HG02588 (cell line): ENCODE results near the gene YJEFN3.

Source experiments
- ATAC-seq: cut with Tn5 transposase; IDR thresholded peaks from one replicate; pipeline ENCODE4 v1.9.1; 2021; ENCODE audit warnings: mild to moderate bottlenecking, moderate library complexity; ENCODE audit not compliant: unreplicated experiment

The YJEFN3 gene

DNA sequence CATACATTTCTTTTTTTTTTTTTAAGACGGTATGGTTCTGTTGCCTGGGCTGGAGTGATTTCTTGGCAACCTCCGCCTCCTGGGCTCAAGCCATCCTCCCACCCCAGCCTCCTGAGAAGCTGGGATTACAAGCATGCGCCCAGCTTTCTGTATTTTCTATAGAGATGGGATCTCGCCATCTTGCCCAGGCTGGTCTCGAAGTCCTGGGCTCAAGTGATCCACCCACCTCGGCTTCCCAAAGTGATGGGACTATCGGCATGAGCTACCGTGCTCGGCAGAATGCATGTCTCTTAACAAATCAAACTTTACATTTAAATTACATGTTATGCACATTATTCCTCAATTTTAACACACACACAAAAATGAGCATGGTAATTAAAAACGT, 11.5 kb upstream of the YJEFN3 start:
- ATAC-seq = no peak

DNA sequence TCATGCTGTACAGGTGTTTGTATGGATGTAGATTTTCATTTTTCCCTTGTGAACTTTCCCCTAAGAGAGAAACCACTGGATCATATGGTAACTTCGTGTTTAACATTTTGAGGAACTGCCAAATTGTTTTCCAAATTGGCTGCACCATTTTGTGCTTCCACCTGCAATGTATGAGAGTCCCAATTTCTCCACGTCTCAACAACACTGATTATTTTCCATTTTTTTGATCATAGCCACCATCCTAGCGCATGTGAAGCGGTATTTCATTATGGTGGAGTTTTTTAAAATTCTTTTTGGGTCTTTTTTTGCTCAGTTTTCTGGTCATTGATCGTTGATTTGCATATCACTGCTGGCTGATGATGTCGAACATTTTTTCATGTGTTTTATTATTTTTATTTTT, 7.7 kb upstream of the YJEFN3 start:
- ATAC-seq = no peak

DNA sequence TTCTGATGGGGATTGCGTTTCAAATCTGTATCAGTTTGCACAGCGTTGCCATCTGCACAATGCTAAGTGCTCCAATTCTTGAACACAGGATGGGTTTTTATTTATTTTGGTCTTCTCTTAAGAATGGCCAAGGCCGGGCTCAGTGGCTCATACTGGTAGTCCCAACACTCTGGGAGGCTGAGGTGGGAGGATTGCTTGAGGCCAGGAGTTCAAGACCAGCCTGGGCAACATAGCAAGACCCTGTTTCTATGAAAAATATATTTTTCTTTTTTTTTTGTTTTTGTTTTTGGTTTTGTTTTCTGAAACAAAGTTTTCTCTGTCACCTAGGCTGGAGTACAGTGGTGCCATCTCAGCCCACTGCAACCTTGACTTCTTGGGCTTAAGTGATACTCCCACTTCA, 5.5 kb upstream of the YJEFN3 start:
- no peak for ATAC-seq

DNA sequence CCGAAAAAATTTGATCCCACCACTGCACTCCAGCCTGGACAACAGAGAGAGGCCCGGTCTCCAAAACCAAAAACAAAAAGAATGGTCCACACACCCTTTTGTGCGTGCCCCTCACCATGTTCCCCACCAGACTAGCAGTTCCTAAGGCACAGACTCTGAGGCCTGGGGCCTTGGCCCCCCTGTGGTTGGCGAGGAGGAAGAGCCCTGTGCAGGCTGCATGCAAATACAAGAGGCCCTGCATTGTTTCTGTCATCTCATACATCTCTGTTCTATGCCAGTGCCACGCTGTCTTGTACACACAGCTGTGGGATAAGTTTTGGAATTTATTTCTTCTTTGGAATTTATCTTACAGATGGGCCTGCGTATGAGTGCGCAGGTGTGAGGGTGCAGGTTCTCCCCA, 4.7 kb upstream of the YJEFN3 start:
- no peak for ATAC-seq

DNA sequence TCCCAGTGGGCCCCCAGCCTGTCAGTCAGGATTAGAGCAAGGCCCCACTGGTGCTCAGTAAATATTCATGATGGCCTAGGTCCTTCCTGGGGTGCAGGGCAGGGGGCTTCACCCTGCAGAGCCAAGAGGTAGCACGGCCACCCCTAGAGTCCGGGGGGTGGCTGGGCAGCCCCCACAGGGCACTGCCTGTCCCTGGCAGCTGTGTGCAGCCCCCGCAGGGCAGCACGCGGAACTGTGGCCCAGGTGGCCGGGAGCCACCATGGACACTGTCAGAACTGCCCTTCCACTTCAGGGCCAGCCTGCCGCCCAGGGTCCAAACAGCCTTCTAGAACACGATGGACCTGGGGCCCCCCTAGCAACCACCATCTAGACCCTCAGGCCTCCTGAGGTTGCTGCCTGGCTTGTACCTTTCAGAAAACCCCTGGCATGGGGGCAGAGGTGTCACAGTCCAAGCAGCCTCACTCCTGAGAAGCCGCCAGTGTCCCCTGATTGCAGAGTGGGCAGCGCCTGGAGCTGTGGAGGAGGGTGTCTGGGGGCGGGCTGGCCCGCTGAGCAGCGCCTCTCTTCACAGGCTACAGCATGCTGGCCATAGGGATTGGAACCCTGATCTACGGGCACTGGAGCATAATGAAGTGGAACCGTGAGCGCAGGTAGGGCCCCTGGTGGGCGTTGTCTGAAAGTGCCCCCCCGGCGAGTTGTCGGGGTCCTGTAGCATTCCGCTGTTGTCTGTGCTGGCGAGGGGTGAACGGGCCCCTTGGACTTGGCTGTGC, 2.9 kb upstream of the YJEFN3 start:
- no peak for ATAC-seq

DNA sequence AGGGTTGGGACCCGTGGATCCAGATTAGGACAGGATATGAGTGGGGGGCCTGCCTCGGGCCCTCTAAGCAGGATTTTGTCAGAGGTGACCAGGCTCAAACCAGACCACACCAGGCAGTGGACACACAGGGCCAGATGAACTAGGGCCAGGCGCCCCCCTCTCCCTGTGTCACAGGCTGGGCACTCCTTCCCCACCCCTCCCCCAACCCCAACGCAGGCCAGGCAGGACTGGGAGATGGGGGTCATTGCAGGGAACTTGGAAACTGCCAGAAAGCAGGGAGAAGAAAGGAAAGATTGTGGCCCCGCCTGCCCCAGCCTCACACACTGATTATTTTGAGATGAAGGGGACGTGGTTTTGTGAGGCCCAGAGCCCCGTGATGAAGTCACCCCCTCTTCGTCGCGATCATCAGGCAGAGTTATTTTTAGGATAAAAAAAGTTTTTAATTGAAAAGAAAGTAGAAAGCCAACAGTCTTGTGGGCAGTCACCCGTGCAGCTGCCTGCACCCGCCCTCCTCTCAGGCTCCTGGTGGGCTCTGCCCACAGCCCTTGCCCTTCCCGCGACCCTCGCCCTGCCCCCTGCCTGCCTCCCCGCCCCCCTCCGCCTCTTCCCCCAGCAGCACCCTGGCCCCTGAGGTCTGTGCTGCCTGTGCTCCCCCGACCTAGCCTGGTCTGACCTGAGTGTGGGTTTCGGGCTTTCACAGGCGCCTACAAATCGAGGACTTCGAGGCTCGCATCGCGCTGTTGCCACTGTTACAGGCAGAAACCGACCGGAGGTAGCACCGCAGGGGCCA, 1.9 kb upstream of the YJEFN3 start:
- ATAC-seq = no peak

DNA sequence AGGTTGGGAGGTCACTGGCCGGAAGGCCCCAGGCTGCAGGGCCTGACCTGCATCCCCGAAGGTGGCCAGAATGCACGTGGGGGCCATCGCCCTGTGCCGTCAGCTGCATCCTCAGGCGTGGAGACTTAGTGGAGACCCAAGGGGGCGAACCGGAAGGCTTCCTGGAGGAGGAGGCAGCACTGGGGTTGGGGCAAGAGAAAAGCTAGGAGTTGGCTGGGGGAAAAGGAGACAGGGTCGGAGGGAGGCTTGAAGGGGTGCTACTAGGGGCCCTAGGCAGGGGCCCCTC, 1.4 kb upstream of the YJEFN3 start:
- ATAC-seq = no peak

DNA sequence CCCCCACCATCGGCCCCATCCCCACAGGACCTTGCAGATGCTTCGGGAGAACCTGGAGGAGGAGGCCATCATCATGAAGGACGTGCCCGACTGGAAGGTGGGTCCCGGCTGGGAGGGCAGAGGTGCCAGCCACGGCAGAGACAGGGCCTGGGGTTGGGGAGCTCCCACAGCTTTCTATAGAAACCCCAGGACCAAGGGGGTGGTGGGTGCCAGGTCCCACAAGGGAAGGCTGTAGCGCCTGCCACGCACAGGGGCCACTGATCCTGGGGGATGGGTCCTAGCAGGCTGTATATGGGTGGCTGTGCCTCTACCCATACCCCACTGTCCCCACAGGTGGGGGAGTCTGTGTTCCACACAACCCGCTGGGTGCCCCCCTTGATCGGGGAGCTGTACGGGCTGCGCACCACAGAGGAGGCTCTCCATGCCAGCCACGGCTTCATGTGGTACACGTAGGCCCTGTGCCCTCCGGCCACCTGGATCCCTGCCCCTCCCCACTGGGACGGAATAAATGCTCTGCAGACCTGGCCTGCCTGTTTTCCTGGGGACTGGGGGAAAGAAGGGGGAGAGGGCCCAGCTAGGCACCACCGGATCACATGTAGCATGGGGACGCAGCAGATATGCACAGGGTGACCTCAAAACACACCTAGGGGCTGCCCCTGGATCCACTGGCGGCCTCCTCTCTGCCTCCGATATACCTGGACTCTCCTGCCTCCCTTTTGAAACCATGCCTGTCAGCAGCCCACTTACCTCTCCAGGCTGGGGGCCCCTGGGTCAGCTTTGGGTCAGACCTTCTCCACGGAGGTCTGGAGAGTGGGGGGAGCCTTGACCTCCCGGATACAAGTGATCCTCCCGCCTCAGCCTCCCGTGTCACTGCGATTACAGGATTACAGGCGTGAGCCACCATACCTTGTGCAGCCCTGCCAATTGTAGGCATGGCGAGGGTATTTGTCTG, 761 bp upstream of the YJEFN3 start:
- no peak for ATAC-seq

DNA sequence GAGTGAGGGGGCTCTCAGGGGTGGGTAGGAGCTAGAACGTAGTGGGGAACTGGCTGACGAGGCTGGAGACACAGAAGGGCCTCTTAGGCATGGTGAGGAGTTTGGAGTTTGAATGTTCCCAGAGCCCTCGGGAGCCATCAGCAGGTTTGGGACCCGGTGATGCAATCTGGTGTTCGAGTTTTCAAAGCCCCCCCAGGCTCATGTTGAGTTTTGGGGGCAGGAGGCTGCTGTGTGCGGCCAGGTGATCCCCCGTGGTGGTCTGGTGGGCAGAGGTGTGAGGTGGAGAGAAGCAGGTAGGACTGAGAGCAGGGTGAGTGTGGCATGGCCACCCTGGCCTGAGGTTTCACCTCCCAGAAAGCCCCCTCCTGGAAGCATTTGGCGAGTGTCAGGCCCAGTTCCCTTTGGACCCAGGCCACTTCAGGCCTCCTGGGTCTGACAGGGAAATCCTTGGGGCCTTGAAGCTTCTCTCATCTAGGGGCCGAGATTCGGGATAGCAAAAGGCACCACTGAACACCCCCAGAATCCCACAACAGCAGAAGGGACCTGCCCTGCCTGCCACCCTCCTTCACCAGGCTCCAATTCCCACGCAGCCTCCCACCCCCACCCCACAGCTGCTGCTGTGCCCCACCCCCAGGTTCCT, 1.2 kb downstream of the YJEFN3 start:
- ATAC-seq = no peak

DNA sequence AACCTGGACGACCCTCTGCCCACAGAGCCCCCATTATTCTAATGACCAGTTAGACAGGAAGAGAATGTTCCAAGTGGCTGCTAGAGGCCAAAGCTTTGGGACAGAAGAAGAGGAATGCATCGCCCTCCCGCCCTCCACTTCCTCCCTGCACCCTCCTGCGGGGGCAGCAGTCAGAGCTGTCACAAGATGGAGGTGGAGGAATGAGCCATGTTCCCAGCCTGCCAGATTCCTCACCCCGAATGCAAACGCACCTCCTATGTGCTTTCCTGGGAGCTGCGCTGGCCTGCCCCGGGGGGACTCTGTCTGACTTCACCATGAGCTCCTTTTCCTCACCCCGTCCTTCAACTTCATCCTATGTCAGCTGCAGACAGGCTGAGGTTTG, 1.7 kb downstream of the YJEFN3 start:
- no peak for ATAC-seq

DNA sequence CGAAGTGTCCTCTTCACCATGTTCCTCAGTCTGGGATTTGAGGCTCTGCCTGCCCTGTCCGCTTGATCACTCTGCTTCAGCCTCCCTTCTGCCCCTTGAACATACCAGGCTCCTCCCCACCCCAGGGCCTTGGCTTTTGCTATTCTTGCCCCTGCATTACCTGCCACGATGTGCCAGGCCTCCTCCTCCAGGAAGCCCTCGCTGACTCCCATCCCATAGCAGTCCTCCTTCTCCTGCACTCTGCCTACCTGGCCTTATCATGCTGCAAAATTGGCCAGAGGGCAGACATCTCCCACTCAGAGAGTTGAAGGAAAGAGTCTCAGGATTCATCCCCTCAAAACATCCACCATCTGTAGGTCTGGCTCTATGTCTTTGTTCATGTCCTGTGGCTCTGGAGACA, 2.2 kb downstream of the YJEFN3 start:
- no peak for ATAC-seq

DNA sequence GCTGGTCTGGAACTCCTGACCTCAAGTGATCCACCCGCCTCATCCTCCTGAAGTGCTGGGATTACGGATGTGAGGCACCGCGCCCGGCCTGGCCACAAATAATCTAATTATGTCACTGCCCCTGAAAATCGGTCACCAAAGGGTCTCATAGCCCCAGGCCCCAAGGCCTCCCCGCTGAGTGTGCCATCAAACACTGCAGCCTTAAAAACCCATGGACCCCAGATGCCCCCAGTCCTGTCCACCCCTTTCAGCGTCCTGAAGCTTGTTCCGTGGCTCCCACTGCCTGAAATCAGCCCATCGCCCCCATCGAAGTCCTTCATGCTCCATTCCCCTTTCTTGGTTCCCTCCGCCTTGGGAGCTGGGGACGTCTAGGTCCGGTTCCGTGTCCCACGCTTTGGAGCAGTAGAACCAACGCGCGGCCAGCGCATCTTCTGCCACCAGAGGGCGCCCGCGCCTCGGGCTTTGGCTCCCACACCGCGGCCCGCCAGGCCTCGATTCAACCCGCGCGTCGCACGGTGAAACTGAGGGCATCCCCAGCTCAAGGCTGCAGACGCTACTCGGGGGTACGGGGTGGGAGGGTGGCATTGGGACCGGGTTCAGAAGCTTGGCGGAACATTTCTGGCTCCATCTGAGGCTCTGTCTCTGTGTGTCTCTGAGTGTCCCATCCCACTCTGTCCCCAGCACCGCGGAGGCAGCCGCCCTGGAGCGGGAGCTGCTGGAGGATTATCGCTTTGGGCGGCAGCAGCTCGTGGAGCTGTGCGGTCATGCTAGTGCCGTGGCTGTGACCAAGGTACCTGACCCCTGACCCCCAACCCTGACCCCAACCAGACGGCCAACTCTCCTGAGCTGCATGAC, 3.5 kb downstream of the YJEFN3 start:
- ATAC-seq = peak; percentile 44

DNA sequence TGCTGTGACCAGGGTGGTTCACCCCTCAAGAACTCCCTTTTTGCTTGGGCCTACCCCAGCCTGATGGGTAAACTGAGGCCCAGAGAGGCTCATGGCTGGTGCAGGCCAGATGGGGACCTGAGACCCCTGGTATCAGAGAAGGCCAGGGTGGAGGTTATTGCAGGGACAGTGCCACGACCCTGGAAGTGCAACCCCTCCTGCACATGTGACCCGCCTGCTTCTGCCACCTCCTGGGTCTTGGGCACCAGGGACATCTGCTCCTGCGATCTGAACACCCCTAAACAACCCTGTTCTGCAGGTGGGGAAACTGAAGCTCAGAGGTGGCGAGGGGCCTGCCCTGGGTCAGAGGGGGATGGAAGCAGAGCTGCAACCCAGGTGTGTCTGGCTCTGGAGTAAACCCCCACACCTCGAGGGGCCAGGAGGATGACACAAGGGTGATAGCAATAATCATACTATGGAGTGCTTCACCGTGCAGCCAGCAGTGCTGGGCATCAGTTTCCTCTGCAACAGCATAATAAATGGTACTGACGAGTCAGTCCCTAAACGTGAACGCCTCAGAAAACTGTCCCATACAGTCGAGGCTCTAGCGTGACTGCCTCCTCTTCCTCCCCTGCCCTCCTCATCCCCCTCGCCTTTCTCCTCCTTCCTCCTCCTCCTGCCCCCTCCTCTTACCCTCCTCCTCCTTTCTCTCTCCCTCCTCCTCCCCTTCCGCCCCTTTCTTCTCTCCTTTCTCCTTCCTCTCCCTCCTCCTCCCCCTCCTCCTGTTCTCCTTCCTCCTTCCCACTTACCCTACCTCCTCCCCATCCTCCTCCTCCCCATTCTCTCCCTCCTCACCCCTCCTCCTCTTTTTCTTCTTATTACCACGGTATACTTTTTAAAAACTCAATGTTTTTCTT, 4.3 kb downstream of the YJEFN3 start:
- no peak for ATAC-seq

DNA sequence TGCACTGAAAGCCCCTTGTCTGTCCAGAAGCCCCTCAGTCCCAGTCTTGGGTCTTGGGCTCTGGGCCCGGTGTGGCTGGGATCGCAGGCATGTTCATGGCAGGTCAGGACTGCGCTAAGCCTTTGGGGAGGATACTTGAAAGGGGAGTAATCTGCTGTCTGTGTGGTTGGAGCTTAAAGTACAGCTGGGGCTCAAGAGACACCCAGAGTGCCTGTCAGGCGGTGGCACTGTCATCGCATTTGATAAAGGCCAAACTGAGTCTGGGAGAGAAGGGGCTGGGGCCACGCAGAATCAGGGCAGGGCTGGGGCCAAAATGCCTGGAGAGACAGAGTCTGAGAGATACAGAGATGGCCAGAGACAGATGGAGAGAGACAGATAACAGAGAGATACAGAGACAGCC, 5.1 kb downstream of the YJEFN3 start:
- no peak for ATAC-seq

DNA sequence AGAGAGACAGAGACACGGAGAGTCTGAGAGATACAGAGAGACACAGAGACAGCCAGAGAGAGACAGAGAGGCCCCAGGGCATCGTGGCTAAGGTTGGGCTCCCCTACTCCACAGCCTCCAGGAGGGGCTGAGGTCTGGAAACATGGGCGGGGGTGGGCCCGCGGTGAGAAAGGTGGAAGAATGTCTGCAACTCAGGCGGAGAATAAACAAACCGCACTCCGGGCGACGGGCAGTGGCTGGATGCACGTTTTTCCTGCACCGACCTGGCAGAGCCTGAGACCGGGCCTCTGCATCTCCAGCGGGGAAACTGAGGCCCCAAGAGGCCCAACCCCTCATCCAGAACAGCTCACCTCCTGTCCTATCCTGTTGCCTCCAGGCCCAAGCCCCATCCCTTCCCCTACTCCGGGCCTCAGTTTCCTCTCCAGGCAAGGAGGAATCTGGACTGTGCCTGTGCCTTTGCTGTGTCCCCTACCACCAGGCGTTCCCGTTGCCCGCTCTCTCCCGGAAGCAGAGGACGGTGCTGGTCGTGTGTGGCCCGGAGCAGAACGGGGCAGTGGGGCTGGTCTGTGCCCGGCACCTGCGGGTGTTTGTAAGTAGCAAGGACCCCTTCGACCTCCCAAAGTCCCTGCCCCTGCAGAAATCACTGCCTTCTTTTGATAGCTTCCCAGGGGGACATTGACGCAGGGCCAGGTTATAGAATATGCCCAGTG, 6.0 kb downstream of the YJEFN3 start:
- no peak for ATAC-seq

DNA sequence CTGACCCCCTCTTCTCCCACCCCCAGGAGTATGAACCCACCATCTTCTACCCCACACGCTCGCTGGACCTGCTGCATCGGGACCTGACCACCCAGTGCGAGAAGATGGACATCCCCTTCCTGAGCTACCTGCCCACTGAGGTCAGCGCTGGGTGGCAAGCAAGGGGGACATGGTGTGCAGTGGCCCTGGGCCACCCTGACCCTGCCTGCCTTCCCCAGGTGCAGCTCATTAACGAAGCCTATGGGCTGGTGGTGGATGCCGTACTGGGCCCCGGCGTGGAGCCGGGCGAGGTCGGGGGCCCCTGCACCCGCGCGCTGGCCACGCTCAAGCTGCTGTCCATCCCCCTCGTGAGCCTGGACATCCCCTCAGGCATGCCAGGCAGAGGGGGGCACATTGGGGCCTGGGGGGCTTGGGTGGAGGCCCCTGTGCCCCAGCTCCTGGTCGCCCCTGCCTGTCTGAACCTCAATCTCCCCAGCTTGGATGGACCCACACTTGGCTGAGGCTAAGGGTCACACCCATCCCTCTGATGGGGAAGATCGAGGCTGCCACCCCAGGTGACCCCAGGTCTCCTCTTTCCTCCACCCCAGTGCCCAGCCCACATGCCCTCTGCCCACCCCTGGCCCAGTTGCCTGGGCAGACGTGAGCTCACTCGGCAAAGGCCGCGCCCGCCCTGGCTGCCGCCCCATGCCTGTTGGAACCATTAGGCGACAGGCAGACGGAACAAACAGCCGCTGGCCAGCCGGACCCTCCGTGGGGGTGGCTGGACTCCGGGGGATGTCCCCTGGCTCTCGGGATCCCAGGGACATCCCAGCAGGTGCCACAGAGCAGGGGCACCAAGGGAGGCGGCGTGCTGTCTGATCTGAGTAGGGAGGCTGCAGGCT, 6.8 kb downstream of the YJEFN3 start:
- ATAC-seq = no peak
